Measurements from ENCODE around the gene COX20.
A peak's percentile ranks its signal among the peaks of the same experiment; 100 is the strongest.
"Not testable (repeated sequence)": the region's sequence is repeated elsewhere in the genome, so short reads cannot be mapped to it uniquely, and the experiment has no call there.

COX20 gene, protein sequence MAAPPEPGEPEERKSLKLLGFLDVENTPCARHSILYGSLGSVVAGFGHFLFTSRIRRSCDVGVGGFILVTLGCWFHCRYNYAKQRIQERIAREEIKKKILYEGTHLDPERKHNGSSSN
- total RNA-seq: 20.8 to 48.3 (median 32.9) reads per million in 17 experiments

DNA sequence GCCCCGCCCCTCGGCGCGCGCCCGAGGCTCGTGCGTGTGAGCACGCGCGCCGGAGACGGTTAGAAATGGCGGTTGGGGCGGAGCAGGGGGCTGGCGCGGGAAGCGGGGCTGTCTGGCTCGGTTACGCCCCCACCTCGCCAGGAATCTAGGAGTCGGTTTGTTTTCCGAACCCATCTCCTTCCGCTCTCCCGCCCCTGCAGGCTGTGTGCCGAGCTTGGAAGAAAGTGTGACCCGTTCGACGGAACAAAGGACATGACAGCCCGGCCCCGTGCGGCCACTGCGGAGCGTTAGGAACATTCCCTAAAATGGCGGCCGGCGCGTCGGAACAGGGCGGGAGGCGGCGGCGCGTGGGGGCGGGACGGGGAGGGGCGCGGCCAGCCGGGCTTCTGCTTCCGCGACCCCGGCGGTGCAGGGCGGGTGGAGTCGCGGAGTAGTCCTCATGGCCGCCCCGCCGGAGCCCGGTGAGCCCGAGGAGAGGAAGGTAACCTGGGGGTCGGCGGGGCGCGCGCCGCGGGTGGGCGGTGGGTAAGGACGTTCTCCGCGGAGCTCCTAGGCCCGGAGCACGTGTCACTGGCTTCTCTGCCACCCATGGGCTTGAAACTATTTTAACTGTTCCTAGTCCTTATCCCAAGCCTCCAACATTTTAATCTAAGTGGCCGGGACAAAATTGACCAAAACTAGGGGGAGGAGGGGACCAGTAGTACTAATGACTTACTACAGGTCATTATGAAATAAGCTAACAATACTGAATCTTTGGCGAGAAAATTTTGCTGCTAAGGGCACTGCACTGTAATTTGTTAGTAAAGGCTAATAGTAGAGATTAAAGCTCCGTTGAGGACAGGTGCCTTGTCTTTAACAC is at the start of gene COX20:
Gene COX20 (plus strand): TSS at position 383 of the 859 bp plus-strand sequence. CDS start 57 bp downstream, at position 440.
- DNase-seq: peak; percentile 93 to 98 (median 96)

DNA sequence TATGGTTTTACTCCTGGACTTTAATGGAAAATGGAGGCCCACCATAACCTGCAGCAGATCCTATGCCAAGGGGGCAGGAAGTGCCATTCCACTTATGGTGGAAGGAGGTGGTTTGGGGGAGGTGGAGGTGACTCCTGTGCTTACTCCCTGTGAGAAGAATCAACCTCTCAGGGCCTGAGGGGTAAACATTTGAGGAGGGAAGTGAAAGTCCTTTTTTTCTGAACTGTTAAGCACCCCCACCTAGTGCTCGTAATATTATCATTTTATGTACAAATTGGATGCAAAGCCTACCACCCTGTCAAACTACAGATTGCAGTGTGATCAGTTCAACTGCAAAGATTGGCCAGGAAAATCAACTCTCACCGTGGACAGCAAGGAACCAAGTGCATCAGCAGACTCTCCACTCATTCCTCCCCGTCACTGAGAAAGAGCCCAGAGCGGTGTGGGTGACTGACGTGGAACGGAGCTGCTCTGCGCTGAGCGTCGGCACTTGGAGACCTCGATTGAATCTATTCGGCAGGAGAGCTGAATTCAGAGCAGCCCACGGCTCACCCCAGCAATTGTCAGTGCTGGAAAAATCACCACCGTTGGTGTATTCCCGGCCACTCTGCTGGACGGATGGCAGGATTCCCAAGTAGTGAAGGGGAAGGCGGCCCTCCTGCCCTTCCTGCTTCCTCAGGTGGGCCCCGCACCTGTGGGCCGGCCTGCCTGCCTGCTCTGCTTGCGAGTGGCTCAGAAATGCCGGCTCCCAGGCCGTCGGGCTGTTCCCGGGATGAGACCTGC is 46.8 kb upstream of the COX20 start:
- DNase-seq: no peak

- DNase-seq: no peak
Measured at GRCh38 chr1:244789276-244789580, 46.2 kb upstream of the COX20 start.

DNA sequence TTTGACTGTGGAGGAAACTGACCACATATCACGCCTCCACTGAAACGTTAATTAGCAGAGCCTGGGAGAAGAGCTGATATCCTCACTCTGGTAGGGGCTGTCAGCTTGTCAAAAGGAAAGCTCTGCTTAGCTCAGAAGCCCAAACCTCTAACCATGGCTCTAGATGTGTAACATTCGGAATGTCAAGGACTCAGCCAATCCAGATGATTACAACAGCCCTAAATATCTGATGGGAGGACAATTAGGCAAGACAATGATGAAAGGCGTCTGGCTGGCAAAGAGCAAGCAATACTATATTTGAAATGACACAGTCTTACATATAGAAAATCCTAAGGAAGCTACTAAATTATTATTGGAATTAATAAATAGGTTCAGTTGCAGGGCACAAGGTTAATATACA is 45.7 kb upstream of the COX20 start:
- no peak for DNase-seq

- peak in 1 of 4 experiments; percentile 7 for DNase-seq
Measured at GRCh38 chr1:244791061-244791460, 44.4 kb upstream of the COX20 start.

DNA sequence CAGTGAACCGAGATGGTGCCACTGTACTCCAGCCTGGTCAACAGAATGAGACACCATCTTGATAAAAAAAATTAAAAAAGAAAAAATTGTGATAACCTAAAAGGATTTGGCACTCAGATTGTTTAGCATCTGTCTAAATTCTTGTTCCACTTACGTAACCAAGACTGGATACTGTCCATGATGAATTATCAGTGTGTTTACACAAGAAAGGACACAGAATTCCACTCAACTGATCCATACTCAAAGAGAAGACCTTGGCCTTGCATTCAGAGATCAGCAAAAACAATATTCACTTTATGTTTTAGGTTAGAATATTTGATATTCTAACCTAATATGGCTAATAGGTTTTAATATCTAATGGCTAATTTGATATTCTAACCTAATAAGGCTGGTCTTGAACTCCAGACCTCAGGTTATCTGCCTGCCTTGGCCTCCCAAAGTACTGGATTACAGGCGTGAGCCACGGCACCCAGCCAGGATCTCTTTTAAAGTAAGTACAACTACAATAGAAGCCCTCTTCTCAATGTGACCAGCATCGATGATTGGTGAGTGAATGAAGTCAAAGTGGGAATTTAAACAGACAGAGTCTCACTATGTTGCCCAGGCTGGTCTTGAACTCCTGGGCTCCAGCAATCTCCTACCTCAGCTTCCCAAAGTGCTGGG is 43.1 kb upstream of the COX20 start:
- no peak for DNase-seq

DNA sequence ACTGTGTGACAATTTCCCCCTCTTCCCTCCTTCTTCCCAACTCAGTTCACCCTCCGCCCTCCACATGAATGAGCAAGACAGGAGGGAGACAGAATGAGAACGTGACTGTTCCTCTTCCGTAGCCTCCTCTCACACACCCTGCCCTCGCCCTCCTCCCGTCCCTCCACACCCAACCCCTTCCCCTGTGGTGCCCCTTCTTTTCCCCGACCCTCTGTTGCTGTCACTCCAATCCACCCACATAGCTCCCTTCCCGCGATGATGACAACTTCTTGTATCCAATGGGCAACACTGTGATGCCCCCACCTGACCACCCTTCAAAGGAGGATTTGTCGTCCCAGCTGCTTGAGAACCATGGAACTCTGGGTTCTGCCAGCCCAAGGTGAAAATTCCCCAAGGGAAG is 41.4 kb upstream of the COX20 start:
- DNase-seq: no peak

DNA sequence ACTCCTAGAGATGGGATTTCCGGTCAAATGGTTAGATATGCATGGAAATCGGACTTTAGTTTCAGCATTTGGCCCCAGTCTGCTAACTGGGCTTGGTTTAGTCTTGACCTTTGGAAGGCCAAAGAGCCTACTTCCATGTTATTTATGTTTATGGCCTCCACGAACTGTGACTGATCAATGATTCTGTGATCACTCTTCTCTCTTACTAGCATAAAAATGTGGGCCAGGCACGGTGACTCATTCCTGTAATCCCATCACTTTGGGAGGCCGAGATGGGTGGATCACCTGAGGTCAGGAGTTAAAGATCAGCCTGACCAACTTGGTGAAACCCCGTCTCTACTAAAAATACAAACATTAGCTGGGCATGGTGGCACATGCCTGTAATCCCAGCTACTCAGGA is 40.9 kb upstream of the COX20 start:
- DNase-seq: not testable (repeated sequence)

DNA sequence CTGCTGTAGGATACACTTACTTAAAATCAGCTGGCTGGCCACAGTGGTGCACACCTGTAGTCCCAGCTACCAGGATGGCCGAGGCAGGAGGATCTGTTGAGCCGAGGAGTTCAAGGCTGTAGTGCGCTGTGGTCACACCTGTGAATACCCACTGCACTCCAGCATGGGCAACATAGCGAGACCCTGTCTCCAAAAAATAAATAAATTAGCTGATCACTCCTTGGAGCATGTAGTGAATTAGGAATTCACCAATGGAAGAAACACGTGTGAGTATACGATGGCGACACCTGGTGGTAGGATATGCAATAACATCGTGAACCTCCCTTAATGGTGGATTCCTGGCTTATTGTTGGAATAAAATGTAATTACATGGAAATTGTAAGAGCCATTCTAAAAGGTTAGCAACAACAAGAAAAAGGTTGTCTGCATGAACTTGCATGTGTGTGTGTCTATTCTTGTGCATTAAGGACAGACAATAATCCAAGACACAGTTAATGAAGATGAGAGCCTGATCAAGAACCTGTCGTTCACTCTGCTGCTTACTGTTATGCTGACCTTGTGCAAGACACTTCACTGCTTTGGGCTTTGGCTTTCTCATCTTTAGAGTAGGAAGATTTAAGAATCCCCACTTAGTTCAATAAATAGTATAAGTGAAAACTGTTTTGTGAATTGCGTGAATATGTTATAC is 38.6 kb upstream of the COX20 start:
- peak; percentile 70 to 83 (median 81) for DNase-seq

GRCh38 chr1:244800821-244801220 is 34.6 kb upstream of the COX20 start:
- DNase-seq: no peak

DNA sequence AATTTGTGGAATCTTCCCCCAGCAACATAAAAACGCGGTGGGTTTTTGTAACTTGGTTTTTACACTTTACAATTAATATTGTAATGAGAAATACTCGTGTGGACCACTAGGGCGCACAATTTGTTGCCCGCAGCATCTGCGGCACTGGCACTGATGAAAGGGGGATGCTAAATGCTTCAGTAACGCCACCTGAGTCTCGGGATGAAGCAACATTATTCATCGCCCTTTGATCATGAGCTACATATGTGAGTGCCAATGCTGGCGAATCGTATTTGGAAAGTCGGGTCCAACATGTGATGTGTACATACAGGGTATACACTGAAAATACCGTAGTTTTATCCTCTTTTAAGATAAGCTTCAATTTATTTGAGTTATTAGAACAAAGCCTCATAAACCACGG is 34.2 kb upstream of the COX20 start:
- peak; percentile 38 to 66 (median 60) for DNase-seq

DNA sequence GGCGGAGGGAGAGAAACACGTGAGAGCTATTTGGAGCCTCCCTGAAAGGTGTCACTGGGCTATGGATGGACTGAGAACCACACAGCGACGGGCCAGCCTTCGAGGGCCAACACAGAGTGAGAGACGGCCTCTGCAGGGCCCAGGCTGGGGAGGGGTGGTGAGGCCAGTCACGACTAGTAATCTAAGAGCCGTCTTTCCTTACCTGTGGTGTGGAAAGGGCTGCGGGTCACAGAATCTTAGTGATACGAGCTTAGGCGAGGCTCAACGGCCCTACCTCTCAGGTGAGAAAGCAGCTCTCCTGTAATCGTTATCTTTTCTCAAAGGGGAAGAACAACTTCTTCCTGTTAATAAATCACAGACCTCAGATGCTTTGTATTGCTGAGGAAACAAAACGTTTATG is 33.4 kb upstream of the COX20 start:
- no peak for DNase-seq

DNA sequence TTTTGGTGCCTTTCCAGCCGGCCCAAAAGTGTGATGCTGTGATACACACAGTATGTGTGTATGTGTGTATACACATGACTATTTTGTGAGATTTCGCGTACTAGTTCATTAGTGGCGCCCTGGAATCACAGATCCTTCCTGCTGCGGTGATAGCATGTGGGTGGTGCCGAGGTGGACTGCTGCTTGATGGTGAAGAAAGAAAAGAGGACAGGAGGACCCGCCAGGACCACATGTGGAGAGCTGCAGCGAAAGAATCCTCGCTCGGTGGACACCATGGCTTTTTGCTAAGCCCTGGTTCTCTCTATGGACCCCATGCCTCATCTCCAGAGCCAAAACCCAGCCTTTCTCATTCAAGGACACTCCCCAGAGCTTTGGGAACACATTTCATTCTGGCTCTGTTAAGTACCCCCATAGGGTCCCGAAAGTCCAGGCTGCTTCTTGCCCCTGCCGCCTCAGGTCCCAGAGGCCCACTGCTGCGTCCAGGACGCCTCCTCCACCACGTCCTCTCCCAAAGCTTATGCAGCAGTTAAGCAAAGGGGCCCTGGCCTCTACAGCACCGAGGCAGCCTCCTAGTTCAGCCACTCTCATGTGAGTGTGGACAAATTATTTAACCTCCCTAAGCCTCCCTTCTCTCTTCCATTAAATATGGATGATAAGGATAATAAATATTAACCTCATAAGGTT is 32.8 kb upstream of the COX20 start:
- DNase-seq: no peak

- DNase-seq: no peak
Measured at GRCh38 chr1:244804841-244805240, 30.6 kb upstream of the COX20 start.

DNA sequence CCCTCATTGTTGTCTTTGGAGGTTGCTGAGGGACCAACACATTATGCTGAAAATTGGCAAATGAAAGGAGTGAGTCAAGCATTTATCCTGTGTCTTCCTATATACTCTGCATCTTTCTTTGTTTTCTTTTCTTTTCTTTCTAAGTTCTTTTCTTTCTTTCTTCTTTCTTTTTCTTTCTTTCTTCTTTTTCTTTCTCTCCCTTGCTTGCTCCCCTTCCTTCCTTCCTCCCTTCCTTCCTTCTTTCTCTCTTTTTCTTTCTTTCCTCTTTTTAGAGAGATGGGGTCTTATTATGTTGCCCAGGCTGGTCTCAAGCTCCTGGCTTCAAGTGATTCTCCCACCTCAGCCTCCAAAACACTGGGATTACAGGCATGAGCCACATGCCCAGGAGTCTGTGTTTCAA is 28.3 kb upstream of the COX20 start:
- DNase-seq: no peak

DNA sequence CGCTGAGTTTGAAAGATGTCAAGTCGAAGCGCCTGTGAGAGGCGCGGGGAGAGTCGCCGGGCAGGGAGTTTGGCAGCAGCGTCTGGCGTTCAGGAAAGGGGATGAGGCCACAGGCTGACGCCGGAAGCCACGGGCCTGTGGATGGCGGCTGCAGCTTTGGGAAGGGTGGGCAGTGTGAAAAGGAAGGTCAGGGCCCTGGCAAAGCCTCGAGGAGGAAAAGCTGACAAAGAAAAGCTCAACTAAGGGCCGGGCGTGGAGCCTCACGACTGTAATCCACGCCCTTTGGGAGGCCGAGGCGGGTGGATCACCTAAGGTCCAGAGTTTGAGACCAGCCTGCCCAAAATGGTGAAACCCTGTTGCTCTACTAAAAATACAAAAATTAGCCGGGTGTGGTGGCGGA is 25.2 kb upstream of the COX20 start:
- no peak for DNase-seq

DNA sequence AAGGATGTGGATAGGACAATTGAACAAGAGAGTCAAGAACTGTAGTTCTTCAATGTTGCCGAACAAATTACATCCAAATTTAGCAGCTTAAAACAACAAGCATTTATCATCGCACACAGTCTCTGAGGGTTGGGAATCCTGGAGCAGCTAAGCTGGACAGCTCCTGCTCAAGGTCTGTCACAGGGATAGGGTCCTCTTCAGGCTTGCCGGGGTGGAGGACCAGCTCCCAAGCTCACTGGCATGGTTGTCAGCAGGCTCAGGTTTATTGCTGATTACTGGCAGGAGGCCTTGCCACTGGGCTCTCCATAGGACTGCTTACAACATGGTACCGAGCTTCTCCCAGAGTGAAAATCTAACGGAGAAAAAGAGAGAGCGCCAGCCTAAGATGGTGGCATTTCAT is 22.1 kb upstream of the COX20 start:
- DNase-seq: no peak

GRCh38 chr1:244815600-244816099 is 19.8 kb upstream of the COX20 start:
- DNase-seq: peak; percentile 83 to 93 (median 86)

DNA sequence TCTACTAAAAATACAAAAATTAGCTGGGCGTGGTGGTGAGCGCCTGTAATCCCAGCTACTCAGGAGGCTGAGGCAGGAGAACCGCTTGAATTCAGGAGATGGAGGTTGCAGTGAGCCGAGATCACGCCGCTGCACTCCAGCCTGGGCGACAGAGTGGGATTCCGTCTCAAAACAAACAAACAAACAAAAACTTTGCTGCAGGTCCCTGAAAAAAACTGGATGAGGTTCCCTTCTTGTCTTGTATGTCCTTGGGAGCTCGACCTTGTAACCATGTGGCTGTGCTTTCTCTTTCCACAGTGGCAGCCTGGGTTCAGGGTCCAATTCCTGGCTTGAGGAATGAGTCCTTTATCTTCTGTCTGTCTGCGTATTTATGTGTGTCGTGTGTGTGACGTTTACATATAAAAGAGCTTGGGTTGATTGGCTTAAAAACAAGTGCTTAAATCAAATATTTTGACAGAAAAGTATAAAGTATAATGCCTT is 18.0 kb upstream of the COX20 start:
- peak in 1 of 4 experiments; percentile 10 for DNase-seq

DNA sequence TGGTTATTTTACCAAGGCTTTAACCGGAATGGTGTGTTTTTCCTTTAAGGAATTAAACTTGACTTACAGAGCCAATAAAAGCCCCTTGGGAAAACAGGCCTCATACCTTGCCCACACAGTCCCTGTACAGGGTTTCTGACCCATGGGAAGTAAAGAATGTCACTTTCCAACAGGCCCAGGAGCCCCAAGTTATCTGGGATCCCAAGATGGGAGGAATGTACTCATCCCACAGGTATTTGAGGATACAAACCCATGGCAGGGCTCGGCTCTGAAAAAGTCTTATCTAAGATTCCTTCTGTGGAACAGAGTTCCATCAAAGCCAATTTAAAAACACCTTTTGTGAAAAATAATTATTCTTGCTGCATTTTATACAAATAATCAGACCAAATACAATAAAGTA is 15.3 kb upstream of the COX20 start:
- no peak for DNase-seq

DNA sequence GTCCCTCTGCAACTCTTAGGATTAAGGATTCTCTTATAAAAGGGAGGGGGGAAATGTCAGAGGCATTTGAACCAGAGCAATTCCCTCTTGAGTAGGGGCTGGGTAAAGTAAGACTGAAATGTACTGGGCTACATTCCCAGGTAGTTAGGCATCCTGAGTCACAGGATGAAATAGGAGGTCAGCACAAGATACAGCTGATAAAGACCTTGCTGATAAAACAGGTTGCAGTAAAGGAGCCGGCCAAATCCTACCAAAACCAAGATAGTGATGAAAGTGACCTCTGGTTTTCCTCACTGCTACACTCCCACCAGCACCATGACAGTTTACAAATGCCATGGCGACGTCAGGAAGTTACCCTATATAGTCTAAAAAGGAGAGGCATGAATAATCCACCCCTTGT is 14.3 kb upstream of the COX20 start:
- no peak for DNase-seq

DNA sequence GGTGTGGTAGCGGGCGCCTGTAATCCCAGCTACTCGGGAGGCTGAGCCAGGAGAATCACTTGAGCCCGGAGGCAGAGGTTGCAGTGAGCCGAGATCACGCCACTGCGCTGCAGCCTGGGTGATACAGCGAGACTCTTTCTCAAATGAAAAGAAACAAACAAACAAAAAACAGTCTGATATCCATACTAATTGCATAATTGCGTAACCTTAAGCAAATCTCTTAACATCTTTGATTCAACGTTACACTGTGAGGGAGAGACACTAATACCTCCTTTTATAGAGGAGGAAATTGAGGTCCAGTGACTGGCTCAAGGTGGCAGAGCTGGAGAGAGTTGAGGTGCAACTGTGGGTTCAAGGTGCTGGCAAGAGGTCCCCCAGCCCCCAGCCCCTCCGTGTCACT is 12.6 kb upstream of the COX20 start:
- DNase-seq: no peak
